Upper lobe of left lung (tissue), 4 donors: ENCODE results near the gene DAW1.

Experiments
- EP300 ChIP-seq, 4 donors: sonication (generic); formaldehyde crosslinking; IDR thresholded peaks; one replicate each; pipeline ENCODE4 v1.5.1; 2017; ENCODE audit warnings: antibody characterized with exemption in 4 of 4, control low read depth in 2 of 4
- POLR2AphosphoS5 ChIP-seq, 2 donors: sonication (generic); formaldehyde crosslinking; IDR thresholded peaks; one replicate each; pipeline ENCODE4 v1.5.1; 2017; ENCODE audit warnings: antibody characterized with exemption in 2 of 2
- TF ChIP-seq, protein P1 (sequence below), 6 experiments: fragments of 450-650 bp in 4 of 6; fragments of 200-600 bp in 2 of 6; sonication (generic) in 2 of 6; IDR thresholded peaks; one replicate each; pipeline ENCODE4 v1.5.1; 2016 to 2019; ENCODE audit warnings: antibody characterized with exemption in 6 of 6

DNA sequence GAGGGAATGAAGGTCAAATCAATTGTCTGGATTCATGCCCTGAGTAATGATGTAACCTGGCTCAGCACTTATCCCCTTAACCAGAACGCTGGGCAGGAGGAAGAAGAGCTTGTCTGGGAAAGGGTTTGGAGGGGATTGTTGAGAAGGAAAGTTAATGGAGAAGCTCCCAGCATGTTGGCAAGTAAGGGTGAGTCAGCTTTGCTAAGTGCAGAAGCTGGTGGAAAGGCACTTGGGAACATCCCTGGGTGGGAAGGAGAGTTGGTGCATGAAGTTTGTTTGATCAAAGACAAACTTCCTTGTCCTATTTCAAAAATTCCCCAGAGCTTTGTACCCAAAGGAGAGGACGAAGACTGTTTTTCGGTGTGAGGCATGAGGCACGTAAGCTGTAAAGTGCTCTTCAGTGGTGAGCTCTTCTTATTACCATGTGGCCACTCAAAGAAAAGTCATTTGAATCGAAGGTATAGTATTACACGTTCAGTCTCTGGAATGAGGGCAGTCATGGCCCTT lies 17.6 kb upstream of the DAW1 start:
- TF ChIP-seq, protein P1, sequence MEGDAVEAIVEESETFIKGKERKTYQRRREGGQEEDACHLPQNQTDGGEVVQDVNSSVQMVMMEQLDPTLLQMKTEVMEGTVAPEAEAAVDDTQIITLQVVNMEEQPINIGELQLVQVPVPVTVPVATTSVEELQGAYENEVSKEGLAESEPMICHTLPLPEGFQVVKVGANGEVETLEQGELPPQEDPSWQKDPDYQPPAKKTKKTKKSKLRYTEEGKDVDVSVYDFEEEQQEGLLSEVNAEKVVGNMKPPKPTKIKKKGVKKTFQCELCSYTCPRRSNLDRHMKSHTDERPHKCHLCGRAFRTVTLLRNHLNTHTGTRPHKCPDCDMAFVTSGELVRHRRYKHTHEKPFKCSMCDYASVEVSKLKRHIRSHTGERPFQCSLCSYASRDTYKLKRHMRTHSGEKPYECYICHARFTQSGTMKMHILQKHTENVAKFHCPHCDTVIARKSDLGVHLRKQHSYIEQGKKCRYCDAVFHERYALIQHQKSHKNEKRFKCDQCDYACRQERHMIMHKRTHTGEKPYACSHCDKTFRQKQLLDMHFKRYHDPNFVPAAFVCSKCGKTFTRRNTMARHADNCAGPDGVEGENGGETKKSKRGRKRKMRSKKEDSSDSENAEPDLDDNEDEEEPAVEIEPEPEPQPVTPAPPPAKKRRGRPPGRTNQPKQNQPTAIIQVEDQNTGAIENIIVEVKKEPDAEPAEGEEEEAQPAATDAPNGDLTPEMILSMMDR (IDR thresholded peaks at IDR 0.05) = no peak
- TF ChIP-seq POLR2AphosphoS5 (IDR thresholded peaks at IDR 0.05) = peak; percentile 14 to 35
- peak in 3 of 4 donors; percentile 22 to 82 (median 44) for TF ChIP-seq EP300 (IDR thresholded peaks at IDR 0.05)
